DMS153 (cell line): ENCODE measurements around the gene BNIP3.
"Not testable (repeated sequence)": the region's sequence is repeated elsewhere in the genome, so short reads cannot be mapped to it uniquely, and the experiment has no call there.

Source experiments
- DNase-seq: peaks from one replicate; lab custom pipeline; 2025; lab: John Stamatoyannopoulos, UW

The BNIP3 gene

GRCh38 chr10:132002004-132002403, 20.3 kb upstream of the BNIP3 start:
- no peak for DNase-seq

- DNase-seq, result peak; percentile 83
Observed at GRCh38 chr10:132001238-132001972, 19.7 kb upstream of the BNIP3 start.

- no peak for DNase-seq
Observed at GRCh38 chr10:131998845-131999681, 17.3 kb upstream of the BNIP3 start.

- DNase-seq, result no peak
Observed at GRCh38 chr10:131998050-131998844, 16.5 kb upstream of the BNIP3 start.

- DNase-seq, result peak; percentile 50
Observed at GRCh38 chr10:131997366-131998049, 15.8 kb upstream of the BNIP3 start.

- no peak for DNase-seq
Observed at GRCh38 chr10:131996466-131997365, 15.0 kb upstream of the BNIP3 start.

- no peak for DNase-seq
Observed at GRCh38 chr10:131994435-131994834, 12.7 kb upstream of the BNIP3 start.

- no peak for DNase-seq
Observed at GRCh38 chr10:131993275-131993674, 11.6 kb upstream of the BNIP3 start.

GRCh38 chr10:131991726-131992125, 10.0 kb upstream of the BNIP3 start:
- DNase-seq, result no peak

GRCh38 chr10:131987786-131988185, 6.1 kb upstream of the BNIP3 start:
- not testable (repeated sequence) for DNase-seq

GRCh38 chr10:131987301-131987700, 5.6 kb upstream of the BNIP3 start:
- DNase-seq, result not testable (repeated sequence)

- DNase-seq, result not testable (repeated sequence)
Observed at GRCh38 chr10:131986851-131987250, 5.1 kb upstream of the BNIP3 start.

- no peak for DNase-seq
Observed at GRCh38 chr10:131983780-131984179, 2.1 kb upstream of the BNIP3 start.

GRCh38 chr10:131982796-131983195, 1.1 kb upstream of the BNIP3 start:
- DNase-seq, result no peak

GRCh38 chr10:131982185-131982756, 548 bp upstream of the BNIP3 start:
- DNase-seq, result no peak

GRCh38 chr10:131980761-131981428, 828 bp downstream of the BNIP3 start:
- no peak for DNase-seq

- DNase-seq, result no peak
Observed at GRCh38 chr10:131980321-131980720, 1.4 kb downstream of the BNIP3 start.

- DNase-seq, result no peak
Observed at GRCh38 chr10:131979821-131980270, 1.9 kb downstream of the BNIP3 start.

GRCh38 chr10:131979336-131979735, 2.4 kb downstream of the BNIP3 start:
- DNase-seq, result no peak

GRCh38 chr10:131978851-131979250, 2.9 kb downstream of the BNIP3 start:
- no peak for DNase-seq
